Measurements from ENCODE around the gene TACC2. TPM values are rescaled to one million over a fixed set of nuclear protein-coding genes. Genes with fewer than 3 reads are reported as not detected.

Gene TACC2
- total RNA-seq, 2 experiments from 2014 or later = not detected

GRCh38 chr10:122162671-122163173, 173.8 kb downstream of the TACC2 start:
- ChIA-PET POLR2A (interaction anchor here (0.6 kb wide), 1 partner anchor 52 kb away, joined by 3 read pairs; no protein-coding TSS in a partner anchor), CTCF (ENCODE audit: unreplicated experiment) (no interaction called here)
- TF ChIP-seq CTCF (conservative IDR thresholded peaks at IDR 0.05; ENCODE audit: low read length) (no peak), EZH2phosphoT487 (IDR thresholded peaks at IDR 0.05; ENCODE audit: borderline replicate concordance, low read depth, low read length) (no peak)
- intact Hi-C loops (cut with micrococcal nuclease; ENCODE audit: unreplicated experiment) = no loop called here
- Histone ChIP-seq H2AFZ (ENCODE audit: low read length) (no peak overlapping the region), H4K20me1 (ENCODE audit: insufficient read depth, low read length) (no peaks in the 10 kb centered on the region), H3K9me3 (ENCODE audit: low read length) (no peaks in the 10 kb centered on the region), H3K4me3 (ENCODE audit: low read depth, low read length, poor library complexity, severe bottlenecking) (no peak overlapping the region), H3K27ac (ENCODE audit: low read depth, low read length, poor library complexity, severe bottlenecking) (no peak overlapping the region), H3K79me2 (ENCODE audit: insufficient read depth, low read depth, low read length) (no peaks in the 10 kb centered on the region), H3K4me1 (ENCODE audit: insufficient read depth, low read length, poor library complexity, severe bottlenecking) (no peaks in the 10 kb centered on the region), H3K9me2 (ENCODE audit: insufficient read depth, low read length) (no peaks in the 10 kb centered on the region), H3K36me3 (ENCODE audit: insufficient read depth, low read length) (no peaks in the 10 kb centered on the region), H3K4me2 (ENCODE audit: low read length) (no peak overlapping the region)
- no TSS peak for BruUV-seq (replicated peaks)
- no peak for DNase-seq (ENCODE audit: low spot score)

- no peaks in the 10 kb centered on the region for H3K79me2 ChIP-seq (ENCODE audit: insufficient read depth, low read depth, low read length)
- no peaks in the 10 kb centered on the region for H4K20me1 ChIP-seq (ENCODE audit: insufficient read depth, low read length)
- no peak overlapping the region for H2AFZ ChIP-seq (ENCODE audit: low read length)
- no peak for DNase-seq (ENCODE audit: low spot score)
- H3K27ac ChIP-seq (ENCODE audit: low read depth, low read length, poor library complexity, severe bottlenecking) = no peak overlapping the region
- H3K36me3 ChIP-seq (ENCODE audit: insufficient read depth, low read length) = no peaks in the 10 kb centered on the region
- no peak overlapping the region for H3K4me2 ChIP-seq (ENCODE audit: low read length)
- no peaks in the 10 kb centered on the region for H3K9me2 ChIP-seq (ENCODE audit: insufficient read depth, low read length)
- POLR2A ChIA-PET = interaction anchor here (0.6 kb wide), 2 partner anchors 52 to 555 kb away, joined by 3 read pairs; no protein-coding TSS in a partner anchor
- TF ChIP-seq EZH2phosphoT487 (IDR thresholded peaks at IDR 0.05; ENCODE audit: borderline replicate concordance, low read depth, low read length) (no peak), CTCF (conservative IDR thresholded peaks at IDR 0.05; ENCODE audit: low read length) (no peak)
- no peak overlapping the region for H3K4me3 ChIP-seq (ENCODE audit: low read depth, low read length, poor library complexity, severe bottlenecking)
- intact Hi-C loops (cut with micrococcal nuclease; ENCODE audit: unreplicated experiment) = no loop called here
- H3K4me1 ChIP-seq (ENCODE audit: insufficient read depth, low read length, poor library complexity, severe bottlenecking) = no peaks in the 10 kb centered on the region
- no TSS peak for BruUV-seq (replicated peaks)
- no peaks in the 10 kb centered on the region for H3K9me3 ChIP-seq (ENCODE audit: low read length)
- CTCF ChIA-PET (ENCODE audit: unreplicated experiment) = no interaction called here
These were observed 174.4 kb downstream of the TACC2 start for GRCh38 chr10:122163174-122164022.

GRCh38 chr10:122164023-122164601, 175.1 kb downstream of the TACC2 start:
- no peaks in the 10 kb centered on the region for H3K36me3 ChIP-seq (ENCODE audit: insufficient read depth, low read length)
- H3K4me3 ChIP-seq (ENCODE audit: low read depth, low read length, poor library complexity, severe bottlenecking) = no peak overlapping the region
- H3K79me2 ChIP-seq (ENCODE audit: insufficient read depth, low read depth, low read length) = no peaks in the 10 kb centered on the region
- ChIA-PET CTCF (ENCODE audit: unreplicated experiment) (no interaction called here), POLR2A (no interaction called here)
- no peaks in the 10 kb centered on the region for H3K9me2 ChIP-seq (ENCODE audit: insufficient read depth, low read length)
- H3K27ac ChIP-seq (ENCODE audit: low read depth, low read length, poor library complexity, severe bottlenecking) = no peak overlapping the region
- no peaks in the 10 kb centered on the region for H3K9me3 ChIP-seq (ENCODE audit: low read length)
- no peak overlapping the region for H2AFZ ChIP-seq (ENCODE audit: low read length)
- H3K4me2 ChIP-seq (ENCODE audit: low read length) = no peak overlapping the region
- no peaks in the 10 kb centered on the region for H4K20me1 ChIP-seq (ENCODE audit: insufficient read depth, low read length)
- no TSS peak for BruUV-seq (replicated peaks)
- intact Hi-C loops (cut with micrococcal nuclease; ENCODE audit: unreplicated experiment) = no loop called here
- TF ChIP-seq EZH2phosphoT487 (IDR thresholded peaks at IDR 0.05; ENCODE audit: borderline replicate concordance, low read depth, low read length) (no peak), CTCF (conservative IDR thresholded peaks at IDR 0.05; ENCODE audit: low read length) (no peak)
- no peaks in the 10 kb centered on the region for H3K4me1 ChIP-seq (ENCODE audit: insufficient read depth, low read length, poor library complexity, severe bottlenecking)
- no peak for DNase-seq (ENCODE audit: low spot score)

Measured in OCI-LY7 (cell line).